NB4 (cell line): ENCODE results near the gene SNX19.

Source experiments
- DNase-seq: peaks from one replicate; pipeline ENCODE4 v3.0.0; 2010; ENCODE audit warnings: low read depth
- H3K4me3 ChIP-seq: one replicate; pipeline ENCODE4 v1.5.1; 2011; ENCODE audit warnings: mild to moderate bottlenecking, low read depth, low read length, moderate library complexity
- CTCF ChIP-seq: IDR thresholded peaks from one replicate; pipeline ENCODE4 v1.5.1; 2012; ENCODE audit warnings: low read depth, low read length
- MAX ChIP-seq: IDR thresholded peaks from 2 replicates; pipeline ENCODE4 v1.6.1; 2011; ENCODE audit warnings: low read depth, low read length
- MYC ChIP-seq: IDR thresholded peaks from 2 replicates; pipeline ENCODE4 v1.6.1; 2011; ENCODE audit warnings: low read depth, low read length
- POLR2A ChIP-seq: IDR thresholded peaks from 2 replicates; pipeline ENCODE4 v1.6.1; 2011; ENCODE audit warnings: mild to moderate bottlenecking; ENCODE audit not compliant: insufficient read length; ENCODE audit errors: extremely low read depth

SNX19 gene

GRCh38 chr11:130891326-130891725 lies 25.0 kb downstream of the SNX19 start:
- no peak overlapping the region for H3K4me3 ChIP-seq
- TF ChIP-seq MYC: no peak
- TF ChIP-seq POLR2A: no peak
- TF ChIP-seq CTCF: no peak
- TF ChIP-seq MAX: no peak
- no peak for DNase-seq

- TF ChIP-seq MAX (no peak), POLR2A (no peak), MYC (no peak), CTCF (no peak)
- H3K4me3 ChIP-seq: no peak overlapping the region
- DNase-seq: no peak
Measured at GRCh38 chr11:130890039-130890745, 26.1 kb downstream of the SNX19 start.

- no peak overlapping the region for H3K4me3 ChIP-seq
- no peak for TF ChIP-seq MYC
- TF ChIP-seq MAX: no peak
- TF ChIP-seq CTCF: no peak
- TF ChIP-seq POLR2A: no peak
- DNase-seq: no peak
Measured at GRCh38 chr11:130888790-130889189, 27.5 kb downstream of the SNX19 start.

GRCh38 chr11:130886704-130887103 lies 29.6 kb downstream of the SNX19 start:
- TF ChIP-seq CTCF: no peak
- no peak for TF ChIP-seq MAX
- TF ChIP-seq POLR2A: no peak
- TF ChIP-seq MYC: no peak
- no peak overlapping the region for H3K4me3 ChIP-seq
- DNase-seq: no peak

GRCh38 chr11:130882138-130882551 lies 34.1 kb downstream of the SNX19 start:
- TF ChIP-seq POLR2A (no peak), MAX (no peak), MYC (no peak), CTCF (no peak)
- no peak for DNase-seq
- no peak overlapping the region for H3K4me3 ChIP-seq
